Non-pigmented ciliary epithelial cell (primary cell): Measurements from ENCODE around the gene METTL25.

Source experiments
- DNase-seq: peaks from one replicate; pipeline ENCODE4 v3.0.0-alpha.2; 2010; ENCODE audit warnings: low read depth

Gene METTL25

GRCh38 chr12:82406651-82407050 is 48.3 kb downstream of the METTL25 start:
- no peak for DNase-seq

- no peak for DNase-seq
Measured at GRCh38 chr12:82407481-82407880, 49.2 kb downstream of the METTL25 start.

GRCh38 chr12:82408844-82409243 is 50.5 kb downstream of the METTL25 start:
- DNase-seq: no peak

- DNase-seq: no peak
Measured at GRCh38 chr12:82411546-82412230, 53.4 kb downstream of the METTL25 start.

GRCh38 chr12:82412246-82412645 is 53.9 kb downstream of the METTL25 start:
- DNase-seq: no peak

- DNase-seq: no peak
Measured at GRCh38 chr12:82414044-82414443, 55.7 kb downstream of the METTL25 start.

GRCh38 chr12:82414926-82415325 is 56.6 kb downstream of the METTL25 start:
- no peak for DNase-seq

- DNase-seq: peak; percentile 74
Measured at GRCh38 chr12:82415402-82415801, 57.1 kb downstream of the METTL25 start.

GRCh38 chr12:82425241-82425640 is 66.9 kb downstream of the METTL25 start:
- DNase-seq: peak; percentile 62

GRCh38 chr12:82426081-82426480 is 67.8 kb downstream of the METTL25 start:
- DNase-seq: no peak

- no peak for DNase-seq
Measured at GRCh38 chr12:82426586-82426985, 68.3 kb downstream of the METTL25 start.

GRCh38 chr12:82430541-82431145 is 72.3 kb downstream of the METTL25 start:
- no peak for DNase-seq

GRCh38 chr12:82434392-82434911 is 76.1 kb downstream of the METTL25 start:
- no peak for DNase-seq

- no peak for DNase-seq
Measured at GRCh38 chr12:82436354-82436753, 78.0 kb downstream of the METTL25 start.

- no peak for DNase-seq
Measured at GRCh38 chr12:82437744-82438143, 79.4 kb downstream of the METTL25 start.

- DNase-seq: no peak
Measured at GRCh38 chr12:82438356-82438755, 80.0 kb downstream of the METTL25 start.

GRCh38 chr12:82440885-82441284 is 82.6 kb downstream of the METTL25 start:
- no peak for DNase-seq

GRCh38 chr12:82448911-82449578 is 90.7 kb downstream of the METTL25 start:
- no peak for DNase-seq

GRCh38 chr12:82456633-82457032 is 98.3 kb downstream of the METTL25 start:
- no peak for DNase-seq

- no peak for DNase-seq
Measured at GRCh38 chr12:82458101-82458500, 99.8 kb downstream of the METTL25 start.

GRCh38 chr12:82461393-82461792 is 103.1 kb downstream of the METTL25 start:
- no peak for DNase-seq

GRCh38 chr12:82461836-82462235 is 103.5 kb downstream of the METTL25 start:
- DNase-seq: no peak

GRCh38 chr12:82468563-82468962 is 110.2 kb downstream of the METTL25 start:
- DNase-seq: no peak
